ENCODE measurements around the gene SMAD7.

- TF ChIP-seq CTCF (IDR thresholded peaks at IDR 0.05): no peak
- no peak for TF ChIP-seq POLR2A (IDR thresholded peaks at IDR 0.05)
Measured at GRCh38 chr18:48941672-48942071, 9.1 kb downstream of the SMAD7 start.

Measured in lower leg skin (tissue), 3 donors.